ENCODE results near the gene CKS1B.
"Not testable (repeated sequence)": the region's sequence is repeated elsewhere in the genome, so short reads cannot be mapped to it uniquely, and the experiment has no call there.

CKS1B gene

DNA sequence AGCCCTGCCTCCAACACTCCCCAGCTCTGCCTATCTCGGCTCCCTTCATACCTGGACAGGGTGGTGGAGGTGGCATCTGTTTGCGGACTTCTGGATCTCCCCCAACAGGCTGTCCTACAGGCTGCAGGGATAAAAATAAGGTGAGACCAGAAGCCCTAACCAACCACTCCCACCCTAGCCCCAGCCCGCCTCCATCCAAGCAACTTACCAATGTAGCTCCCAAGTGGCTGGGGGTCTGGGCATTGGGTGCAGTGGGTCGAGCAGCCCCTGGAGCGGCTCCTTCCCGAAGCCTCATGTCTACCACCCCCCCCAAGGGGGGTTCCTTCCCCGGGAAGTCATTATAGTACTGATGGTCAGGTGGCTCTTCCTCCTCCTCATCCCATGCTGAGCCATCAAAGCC, 8.4 kb upstream of the CKS1B start:
- DNase-seq: no peak

DNA sequence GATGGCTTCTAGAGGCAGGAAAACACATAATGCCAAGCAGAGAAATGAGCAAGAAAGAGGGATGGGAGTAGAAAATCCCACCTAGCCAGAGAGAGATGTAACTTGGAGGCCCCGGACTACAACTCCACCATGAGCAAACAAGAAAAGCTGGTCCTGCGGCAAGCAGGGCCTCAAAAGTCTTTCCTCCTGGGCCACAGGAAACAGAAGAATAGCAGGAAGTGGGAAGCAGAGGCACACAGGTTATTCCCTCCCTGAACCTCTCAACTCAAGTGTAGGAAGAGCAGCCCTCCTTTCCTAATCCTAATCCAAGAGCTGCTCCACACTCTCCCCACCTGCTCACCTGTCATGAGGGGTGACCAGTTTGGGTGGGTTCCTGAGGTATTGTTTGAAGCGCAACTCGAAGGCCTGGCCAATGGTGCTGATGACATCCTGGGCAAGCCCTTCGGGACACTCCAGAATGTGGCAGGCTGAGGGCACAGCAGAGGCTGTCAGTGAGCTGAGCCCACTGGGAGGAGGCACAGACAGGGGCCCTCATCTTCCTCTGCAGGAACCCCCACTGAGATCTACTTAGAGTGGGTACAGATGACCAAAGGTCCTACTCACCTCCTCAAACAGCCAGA, 7.0 kb upstream of the CKS1B start:
- no peak for DNase-seq

DNA sequence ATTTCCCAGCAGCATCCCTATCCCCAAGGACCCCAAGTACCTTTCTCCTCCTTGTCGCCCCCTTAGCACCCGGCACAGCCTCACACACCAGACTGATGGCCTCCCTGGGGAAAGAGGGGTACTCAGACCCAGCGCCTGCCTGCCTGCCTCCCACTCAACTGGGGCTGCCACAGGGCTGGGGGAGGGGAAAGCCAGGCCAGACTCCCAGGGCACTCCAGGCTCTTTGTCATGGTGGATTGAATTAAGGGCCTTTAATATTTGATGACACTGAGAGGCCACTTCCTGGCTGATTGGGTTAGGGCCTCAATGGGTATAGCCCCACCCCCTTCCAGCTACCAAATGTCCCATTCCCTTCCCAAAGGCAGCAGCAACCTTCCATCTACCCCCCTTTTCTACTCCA, 5.8 kb upstream of the CKS1B start:
- DNase-seq: no peak

- no peak for DNase-seq
Measured at GRCh38 chr1:154969246-154969645, 5.2 kb upstream of the CKS1B start.

GRCh38 chr1:154969860-154970452, 4.5 kb upstream of the CKS1B start:
- no peak for DNase-seq

- DNase-seq: peak; percentile 71
Measured at GRCh38 chr1:154970631-154971340, 3.7 kb upstream of the CKS1B start, which contains the start of gene SHC1. Gene SHC1, minus strand, starts transcription at chr1:154970747. Its CDS starts 221 bp downstream, at chr1:154970526.

DNA sequence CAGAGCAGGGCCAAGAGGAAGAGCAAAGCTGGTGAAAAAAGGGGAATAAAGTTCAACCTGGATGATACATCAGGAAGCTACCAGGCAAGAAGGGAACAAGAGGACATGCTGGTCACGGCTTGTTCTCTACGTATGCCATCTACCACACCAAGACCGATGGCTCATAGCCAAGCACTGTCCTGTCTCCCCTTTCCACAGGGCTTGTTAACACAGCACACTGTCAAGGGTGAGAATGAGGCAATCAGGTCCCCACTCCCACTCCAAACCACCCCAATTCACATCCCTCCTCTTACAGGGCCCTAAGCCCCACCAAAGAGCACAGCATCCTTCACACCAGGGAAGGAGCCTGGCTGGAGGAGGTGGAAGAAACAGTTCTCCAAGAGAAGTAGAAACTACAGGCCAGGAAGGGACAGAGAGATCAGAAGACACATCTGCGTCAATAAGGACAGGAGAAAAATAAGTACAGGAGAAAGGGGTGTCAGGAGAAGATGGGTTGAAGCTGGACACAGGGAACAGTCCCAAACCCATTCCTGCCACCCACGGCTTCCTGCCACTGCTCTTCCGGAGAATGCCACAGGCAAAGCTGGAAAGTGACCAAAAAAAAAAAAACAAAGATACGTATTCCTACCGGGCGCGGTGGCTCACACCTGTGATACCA, 3.0 kb upstream of the CKS1B start:
- no peak for DNase-seq

GRCh38 chr1:154972213-154972516, 2.3 kb upstream of the CKS1B start:
- no peak for DNase-seq

DNA sequence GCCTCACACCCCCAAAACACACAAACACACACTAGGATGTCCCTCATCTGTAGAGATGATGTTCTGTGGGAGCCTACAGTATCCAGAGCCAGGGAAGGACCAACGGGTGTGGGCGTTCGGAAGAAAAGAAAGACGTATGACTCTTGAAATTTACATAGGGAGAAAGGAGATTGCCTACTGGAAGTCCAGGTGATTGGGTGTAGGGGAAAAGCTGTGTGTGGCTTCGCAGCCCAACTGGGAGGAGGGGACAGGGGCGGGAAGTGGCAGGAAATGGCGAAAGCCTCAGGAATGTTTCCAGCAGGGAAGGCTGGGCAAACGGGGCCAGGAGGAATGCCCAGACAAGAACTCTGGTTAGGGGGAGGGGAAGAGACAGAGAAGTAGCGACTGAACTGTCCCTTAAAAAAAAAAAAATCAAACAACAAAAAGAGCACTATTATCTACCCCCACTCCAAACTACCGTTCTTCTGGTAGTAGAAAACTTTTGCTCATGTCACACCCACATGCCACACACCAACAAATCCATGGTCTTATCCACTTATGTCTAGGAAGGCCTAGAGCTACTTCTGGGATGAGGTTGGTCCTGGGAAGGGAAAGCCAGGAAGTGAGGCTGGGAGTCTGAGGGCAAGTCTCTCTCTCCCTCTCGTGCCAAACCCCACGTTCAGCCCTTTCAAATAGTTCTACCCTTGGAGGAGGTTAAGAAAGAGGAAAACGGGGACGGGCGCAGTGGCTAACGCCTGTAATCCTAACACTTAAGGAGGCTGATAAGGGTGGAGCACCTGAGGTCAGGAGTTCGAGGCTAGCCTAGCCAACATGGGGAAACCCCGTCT, 1.8 kb upstream of the CKS1B start:
- no peak for DNase-seq

- DNase-seq: peak; percentile 98
Measured at GRCh38 chr1:154973344-154974101, 958 bp upstream of the CKS1B start.

GRCh38 chr1:154974808-154975408, 427 bp downstream of the CKS1B start:
- DNase-seq: peak; percentile 96

DNA sequence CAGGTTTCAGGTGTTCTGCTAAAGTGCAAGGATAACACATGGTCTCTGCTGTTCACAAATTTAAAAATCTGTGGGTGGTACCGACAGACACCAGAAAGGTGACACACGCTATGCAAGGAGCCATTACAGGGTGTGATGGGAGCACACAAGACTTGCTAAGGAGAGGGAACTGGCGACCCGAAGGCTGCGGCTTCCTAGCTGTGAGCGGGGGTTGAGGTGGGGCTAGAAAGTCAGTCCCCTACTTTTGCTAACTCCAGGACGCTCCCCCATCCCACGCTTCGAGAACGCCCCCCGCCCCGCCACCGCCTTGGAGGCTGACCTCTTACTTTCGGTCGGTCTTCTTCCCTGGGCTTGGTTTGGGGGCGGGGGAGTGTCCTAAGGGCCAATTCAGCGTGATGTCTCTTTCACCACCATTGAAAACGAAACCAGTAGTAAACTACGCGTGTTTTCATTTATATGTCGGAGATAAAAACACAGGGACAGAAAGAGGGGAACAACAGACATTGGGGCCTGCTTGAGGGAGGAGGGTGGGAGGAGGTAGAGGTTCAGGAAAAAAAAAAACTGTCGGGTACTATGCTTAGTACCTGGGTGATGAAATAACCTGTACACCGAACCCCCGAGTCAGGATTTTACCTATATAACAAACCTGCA, 1.1 kb downstream of the CKS1B start:
- DNase-seq: peak; percentile 81

DNA sequence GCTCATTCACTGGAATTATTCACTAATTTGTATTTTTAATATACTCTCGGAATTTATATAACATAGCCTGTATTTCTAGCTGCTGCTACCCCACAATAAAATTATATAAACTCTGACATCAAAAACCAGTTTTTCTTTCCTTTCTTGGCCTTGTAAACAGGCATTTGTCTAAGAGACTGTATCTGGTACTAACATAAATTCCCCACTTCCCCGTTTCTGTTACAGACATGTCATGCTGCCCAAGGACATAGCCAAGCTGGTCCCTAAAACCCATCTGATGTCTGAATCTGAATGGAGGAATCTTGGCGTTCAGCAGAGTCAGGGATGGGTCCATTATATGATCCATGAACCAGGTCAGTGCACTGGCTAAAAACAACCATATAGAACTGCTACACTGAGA, 3.3 kb downstream of the CKS1B start:
- DNase-seq: not testable (repeated sequence)

DNA sequence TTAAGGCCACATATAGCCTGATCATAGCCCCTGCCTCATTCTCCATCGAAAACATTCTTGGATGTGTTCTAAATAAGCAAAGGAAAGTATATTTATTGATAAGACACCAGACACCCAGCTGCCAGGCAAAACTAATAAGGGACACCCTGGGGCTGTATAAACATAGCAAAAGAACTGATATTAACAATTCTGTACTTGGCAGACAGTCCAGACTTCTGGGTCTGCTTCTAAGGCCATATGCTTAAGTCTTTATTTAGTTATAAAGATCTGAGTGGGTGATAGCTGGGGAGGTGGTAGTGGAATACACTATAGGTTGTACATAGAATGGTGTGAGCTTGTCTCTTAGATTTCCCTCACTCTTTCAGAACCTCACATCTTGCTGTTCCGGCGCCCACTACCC, 3.9 kb downstream of the CKS1B start:
- no peak for DNase-seq

DNA sequence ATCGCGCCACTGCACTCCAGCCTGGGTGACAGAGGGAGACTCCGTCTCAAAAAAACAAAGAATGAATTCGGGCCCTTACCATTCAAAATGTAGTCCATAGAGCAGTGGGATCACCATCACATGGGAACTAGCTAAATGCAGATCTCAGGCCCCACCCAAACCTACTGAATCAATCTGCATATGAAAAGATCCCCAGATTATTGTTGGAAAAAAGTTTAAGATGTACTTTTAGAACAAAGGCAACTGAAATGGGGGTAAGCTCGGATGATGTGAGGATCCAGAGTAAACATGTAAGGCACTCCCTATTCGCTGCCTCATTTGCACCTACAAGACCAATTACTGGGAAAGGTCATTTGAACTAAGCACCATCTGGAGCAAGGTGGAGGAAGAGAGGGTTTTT, 7.9 kb downstream of the CKS1B start:
- no peak for DNase-seq

GRCh38 chr1:154982897-154983648, 8.6 kb downstream of the CKS1B start, which contains the start of gene FLAD1:
Gene FLAD1, plus strand, starts transcription at chr1:154983344. Its CDS starts 351 bp downstream, at chr1:154983695.
- peak; percentile 94 for DNase-seq

DNA sequence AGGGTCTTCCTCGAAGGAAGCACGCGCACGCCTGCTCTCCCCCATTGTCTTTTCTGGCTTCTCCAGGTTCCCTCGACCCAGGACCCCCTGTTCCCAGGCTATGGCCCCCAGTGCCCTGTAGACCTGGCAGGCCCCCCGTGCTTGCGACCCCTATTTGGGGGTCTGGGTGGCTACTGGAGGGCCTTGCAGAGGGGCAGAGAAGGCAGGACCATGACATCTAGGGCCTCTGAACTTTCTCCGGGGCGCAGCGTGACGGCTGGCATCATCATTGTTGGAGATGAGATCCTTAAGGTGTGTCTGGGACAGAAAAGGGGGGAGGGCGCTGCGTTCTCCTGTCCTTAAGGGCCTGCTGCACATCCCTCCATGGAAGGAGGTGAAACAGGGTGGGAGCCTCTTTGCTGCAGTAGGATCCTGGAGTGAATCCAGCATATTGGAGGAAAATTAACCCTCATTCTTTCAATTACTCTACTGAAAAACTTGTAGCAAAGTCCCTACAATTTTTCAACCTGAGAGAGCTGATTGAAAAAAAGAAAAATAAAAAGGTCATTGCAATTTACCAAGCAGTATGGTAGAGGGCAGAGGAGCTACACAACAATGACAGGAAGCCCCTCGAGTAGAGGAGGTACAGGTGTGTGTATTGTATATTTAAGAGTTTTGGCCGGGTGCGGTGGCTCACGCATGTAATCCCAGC, 9.4 kb downstream of the CKS1B start:
- no peak for DNase-seq

- not testable (repeated sequence) for DNase-seq
Measured at GRCh38 chr1:154986736-154987135, 12.3 kb downstream of the CKS1B start.

DNA sequence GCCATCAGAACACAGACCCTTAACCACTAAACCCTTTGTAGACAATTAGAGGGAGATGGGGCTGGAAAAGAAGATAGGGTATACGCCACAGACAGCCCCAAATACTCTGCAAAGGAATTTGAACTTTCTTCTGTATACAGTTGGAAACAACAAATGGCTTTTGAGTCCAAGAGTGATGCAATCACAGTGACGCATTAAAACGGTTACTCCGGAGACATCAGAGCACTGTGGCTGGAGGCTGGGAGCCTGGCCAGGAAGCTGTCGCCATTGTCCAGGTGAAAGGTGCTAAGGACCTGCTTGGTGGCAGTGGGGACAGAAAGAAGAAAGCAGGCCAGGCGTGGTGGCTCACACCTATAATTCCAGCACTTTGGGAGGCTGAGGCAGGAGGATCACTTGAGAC, 12.8 kb downstream of the CKS1B start:
- DNase-seq: no peak
